DMS 273 (cell line): Measurements from ENCODE around the gene DLG2.
"Not testable (repeated sequence)": the region's sequence is repeated elsewhere in the genome, so short reads cannot be mapped to it uniquely, and the experiment has no call there.

Experiments
- DNase-seq: peaks from one replicate; lab custom pipeline; 2025; ENCODE audit not compliant: unreplicated experiment; lab: John Stamatoyannopoulos, UW

Gene DLG2

DNA sequence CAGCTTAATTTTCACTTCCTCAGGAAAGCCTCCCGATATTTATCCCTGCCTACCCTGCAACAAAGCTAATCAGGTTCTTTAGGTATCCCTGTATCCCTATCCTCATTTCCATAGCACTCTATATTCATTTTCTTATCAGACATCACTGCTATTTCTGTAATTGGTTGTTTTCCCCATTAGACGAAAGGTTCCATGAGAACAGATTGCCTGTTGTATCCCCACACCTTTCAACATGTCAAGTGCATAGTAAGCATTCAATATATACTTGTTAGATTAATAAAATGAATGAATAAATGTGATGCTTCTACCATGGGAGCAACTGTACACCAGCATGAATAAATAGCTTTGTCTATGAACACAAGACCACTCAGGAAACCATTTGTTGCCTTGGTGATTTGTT lies 499.8 kb downstream of the DLG2 start:
- no peak for DNase-seq

DNA sequence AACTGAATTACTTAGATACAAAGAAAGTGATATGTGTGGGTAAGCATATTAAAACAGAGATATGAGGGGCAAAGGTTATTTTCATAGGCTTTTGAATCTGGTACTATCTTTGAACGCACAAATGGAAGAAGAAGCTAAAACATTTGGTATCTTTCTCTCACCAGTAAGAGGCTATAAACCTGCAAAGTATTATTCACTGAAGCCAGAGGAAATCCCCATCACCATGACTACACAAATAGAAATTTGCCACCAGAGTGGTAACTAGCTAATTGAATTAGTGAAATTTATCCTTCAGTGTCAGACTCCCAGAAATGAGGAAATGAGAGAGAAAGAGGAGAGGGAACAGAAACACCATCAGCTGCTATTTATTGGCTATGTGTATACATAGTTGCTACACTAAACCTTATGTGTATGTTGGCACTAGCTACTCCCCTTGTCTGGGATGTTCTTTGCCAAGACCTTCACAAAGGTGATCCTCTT lies 503.4 kb downstream of the DLG2 start:
- no peak for DNase-seq

GRCh38 chr11:85118151-85118550 lies 509.0 kb downstream of the DLG2 start:
- DNase-seq, result no peak

DNA sequence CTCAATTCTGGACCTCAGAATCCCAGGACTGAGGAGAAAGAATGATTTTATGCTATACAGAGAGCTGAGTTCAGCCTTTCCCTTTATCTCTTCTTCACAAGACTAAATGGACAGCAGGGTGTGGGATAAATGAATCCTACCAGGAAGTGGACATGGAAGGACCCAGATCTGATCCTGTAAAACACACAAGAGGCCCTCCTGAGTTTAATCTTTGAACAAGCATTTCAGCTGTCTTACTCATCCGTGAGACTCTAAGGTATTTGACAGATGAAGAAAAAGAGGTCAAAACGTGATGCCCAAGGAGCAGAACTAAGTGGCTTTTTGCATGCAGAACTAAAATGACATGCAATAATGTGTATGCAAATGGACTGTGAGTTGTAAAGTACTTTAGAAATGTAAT lies 511.3 kb downstream of the DLG2 start:
- DNase-seq, result no peak

DNA sequence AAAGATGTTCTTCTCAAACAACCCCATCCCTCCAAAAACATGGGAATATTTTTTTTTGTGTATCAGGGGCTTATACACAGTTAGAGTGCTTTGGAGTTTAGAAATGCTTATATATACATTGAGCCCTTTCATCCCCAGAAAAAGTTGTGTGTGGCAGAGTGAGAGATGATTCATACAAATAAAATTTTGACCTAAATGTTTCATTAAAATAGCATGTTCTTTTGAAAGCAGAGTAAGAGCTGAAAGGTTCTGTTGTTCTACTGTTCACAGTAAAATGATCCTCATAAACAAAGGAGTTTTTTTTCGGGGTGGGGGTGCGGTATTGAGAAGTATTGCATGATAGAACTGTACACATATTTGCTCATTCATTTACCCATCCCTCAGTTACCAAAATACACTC lies 512.4 kb downstream of the DLG2 start:
- DNase-seq, result no peak

DNA sequence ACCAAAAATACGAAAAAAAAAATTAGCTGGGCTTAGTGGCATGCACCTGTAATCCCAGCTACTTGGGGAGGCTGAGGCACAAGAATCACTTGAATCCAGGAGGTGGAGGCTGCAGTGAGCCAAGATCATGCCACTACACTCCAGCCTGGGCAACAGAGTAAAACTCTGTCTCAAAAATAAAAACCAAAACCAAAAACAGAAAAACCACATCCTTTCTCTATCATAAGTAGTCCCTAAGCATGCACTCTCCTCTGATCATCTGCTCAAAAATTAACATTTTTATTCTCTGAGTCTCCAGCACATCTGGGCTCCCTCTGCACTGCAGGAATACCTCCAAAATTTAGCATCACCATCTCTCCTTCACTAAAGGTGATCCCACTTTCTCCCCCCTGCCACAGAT lies 516.9 kb downstream of the DLG2 start:
- DNase-seq, result not testable (repeated sequence)

GRCh38 chr11:85109141-85109540 lies 518.0 kb downstream of the DLG2 start:
- DNase-seq, result no peak

DNA sequence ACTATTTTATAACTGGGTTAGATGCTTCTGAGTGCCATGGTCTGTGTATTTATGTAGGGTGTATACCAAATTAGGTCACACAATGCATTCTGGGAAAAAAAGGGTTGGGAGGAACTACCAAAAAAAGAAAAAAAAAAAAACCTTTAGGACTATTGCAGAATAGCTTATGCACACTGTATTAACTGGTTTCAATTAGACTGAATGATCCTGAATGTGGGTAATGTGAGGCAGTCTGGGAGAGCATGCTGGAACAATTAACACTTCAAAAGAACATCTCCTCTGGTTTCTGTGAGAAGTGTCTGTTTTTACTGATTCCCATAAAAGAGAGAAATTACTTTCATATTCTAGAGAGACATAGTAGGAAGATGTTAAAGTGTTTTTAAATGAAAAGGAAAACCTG lies 521.3 kb downstream of the DLG2 start:
- no peak for DNase-seq

GRCh38 chr11:85099522-85099921 lies 527.6 kb downstream of the DLG2 start:
- DNase-seq, result no peak

- DNase-seq, result no peak
Observed at GRCh38 chr11:85098996-85099395, 528.1 kb downstream of the DLG2 start.

DNA sequence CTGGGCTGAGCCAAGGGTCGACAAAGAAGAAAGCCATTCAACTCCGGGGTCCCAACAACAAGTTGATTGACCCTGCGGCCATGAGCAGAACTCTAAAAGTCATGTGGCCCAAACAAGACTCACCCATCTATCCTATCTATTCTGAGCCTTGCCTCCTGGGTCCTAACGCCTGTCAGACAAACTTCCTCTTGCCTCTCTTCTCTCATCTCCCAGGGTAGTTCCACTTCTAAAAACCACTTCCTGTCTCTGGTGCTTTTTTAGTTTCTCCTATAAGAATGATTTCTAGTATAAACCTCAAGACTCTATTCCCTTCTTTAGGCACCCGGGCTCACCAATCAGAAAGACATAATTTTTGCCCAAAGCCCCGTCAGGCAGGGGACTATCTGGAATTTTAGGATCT lies 530.2 kb downstream of the DLG2 start:
- DNase-seq, result no peak

- DNase-seq, result no peak
Observed at GRCh38 chr11:85095239-85095638, 531.9 kb downstream of the DLG2 start.

GRCh38 chr11:85094795-85095194 lies 532.3 kb downstream of the DLG2 start:
- DNase-seq, result no peak

GRCh38 chr11:85089654-85090053 lies 537.5 kb downstream of the DLG2 start:
- no peak for DNase-seq

DNA sequence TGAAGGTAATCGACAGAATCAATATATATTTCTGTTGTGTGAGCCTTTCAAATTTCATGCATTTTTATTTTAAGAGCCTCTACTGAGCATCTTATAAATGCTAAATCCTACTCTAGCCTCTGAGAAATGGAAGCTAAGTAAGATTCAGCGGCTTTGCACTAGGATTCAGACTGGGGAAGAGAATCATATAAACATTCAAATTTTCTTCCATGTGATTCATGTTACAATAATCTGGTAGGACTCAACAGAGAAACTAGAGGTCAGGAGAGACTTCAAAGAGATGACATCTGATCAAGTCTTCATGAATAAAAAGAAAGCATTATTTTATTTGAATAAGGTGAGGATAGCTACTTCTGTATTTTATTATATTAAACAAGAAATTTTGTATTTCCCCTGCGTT lies 538.9 kb downstream of the DLG2 start:
- no peak for DNase-seq

GRCh38 chr11:85086504-85087284 lies 540.5 kb downstream of the DLG2 start:
- DNase-seq, result no peak

DNA sequence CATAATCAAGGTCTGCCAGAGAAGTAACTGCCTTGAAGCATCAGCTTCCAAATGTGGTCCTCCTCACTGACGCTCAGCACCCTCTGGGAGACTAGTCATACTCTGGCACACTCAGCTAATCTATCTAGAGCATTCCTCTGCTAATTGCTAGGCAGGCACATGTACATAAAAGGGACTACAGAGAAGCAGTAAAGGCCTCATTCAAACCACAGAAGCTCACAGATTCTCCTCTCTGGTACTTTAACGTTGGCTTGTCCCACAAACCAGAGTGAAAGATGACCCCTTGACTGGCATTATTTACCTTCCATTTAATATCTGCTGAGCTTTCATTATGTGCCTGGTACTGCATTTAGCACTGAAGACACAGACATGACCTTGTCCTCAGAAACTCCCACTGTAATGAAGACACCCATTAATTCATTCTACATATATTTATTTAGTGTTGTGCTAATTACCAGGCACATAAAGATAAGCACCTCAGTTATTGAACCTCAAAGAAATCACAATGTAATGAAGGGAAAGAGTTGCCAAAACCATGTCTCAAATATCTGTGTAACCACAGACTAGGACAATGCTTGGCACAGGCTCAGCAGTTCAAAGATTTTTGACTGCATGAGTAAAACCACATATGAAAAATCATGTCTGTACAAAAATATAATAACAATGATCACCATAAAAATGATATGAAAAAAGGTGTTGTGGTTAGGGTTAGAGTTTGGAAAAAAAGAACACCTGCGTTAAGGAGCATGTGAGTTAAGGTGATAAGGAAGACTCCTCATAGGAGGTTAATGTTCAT lies 550.4 kb downstream of the DLG2 start:
- DNase-seq, result no peak

- DNase-seq, result no peak
Observed at GRCh38 chr11:85062659-85063058, 564.5 kb downstream of the DLG2 start.

DNA sequence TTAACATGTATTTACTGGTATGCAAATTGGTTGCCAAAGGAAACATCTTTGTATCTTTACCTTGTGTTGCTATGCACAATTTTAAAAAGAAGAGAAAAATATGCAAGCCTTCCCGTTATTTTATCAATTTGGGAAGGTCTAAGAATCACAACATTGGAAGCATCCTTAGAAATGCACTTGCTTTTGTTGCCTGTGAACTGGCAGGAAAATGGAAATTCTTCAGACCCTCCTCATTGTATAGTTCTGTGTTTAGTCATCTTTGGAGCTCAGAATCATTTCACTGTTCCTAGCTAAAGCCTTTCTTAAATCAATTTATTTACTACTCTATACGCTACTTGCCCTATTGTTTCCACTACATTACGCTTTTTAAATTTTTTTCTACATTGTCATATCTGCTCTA lies 574.5 kb downstream of the DLG2 start:
- DNase-seq, result no peak

- no peak for DNase-seq
Observed at GRCh38 chr11:85048801-85049200, 578.3 kb downstream of the DLG2 start.

- no peak for DNase-seq
Observed at GRCh38 chr11:85045716-85046115, 581.4 kb downstream of the DLG2 start.

DNA sequence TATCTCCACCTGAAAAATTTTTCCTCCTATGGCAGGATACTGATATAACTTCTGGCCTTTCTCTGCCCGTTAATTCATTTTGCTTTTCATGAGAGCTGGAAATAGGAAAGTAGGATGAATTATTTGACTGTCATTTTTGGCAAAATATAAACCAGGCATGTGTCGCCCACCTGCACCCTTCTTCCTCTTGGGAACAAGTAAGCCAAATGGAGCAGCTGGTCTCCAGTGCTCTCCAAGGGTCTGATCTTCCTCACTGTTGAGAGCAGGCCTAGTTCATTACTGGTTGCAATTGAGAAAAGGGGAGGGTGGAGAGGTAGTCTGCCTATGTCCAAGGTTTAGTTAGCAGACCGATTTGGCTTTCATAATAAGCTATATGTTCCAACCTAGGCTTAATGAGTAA lies 582.2 kb downstream of the DLG2 start:
- no peak for DNase-seq
